Liver (tissue), 9 donors: ENCODE results near the gene MSI2. TPM values are rescaled to one million over a fixed set of nuclear protein-coding genes. Genes with fewer than 3 reads are reported as not detected.

Experiments
- DNase-seq: peaks from one replicate; pipeline ENCODE4 v3.0.0-alpha.2; 2017; ENCODE audit warnings: low spot score
- H3K27ac ChIP-seq, 2 donors: one replicate each; pipeline ENCODE4 v1.7.0; 2013; ENCODE audit warnings: inconsistent platforms in 2 of 2, low read length in 2 of 2, control low read depth in 1 of 2, low read depth in 1 of 2, mild to moderate bottlenecking in 1 of 2
- H3K27me3 ChIP-seq, 4 donors: one replicate each; pipeline versions ENCODE4 v1.6.1 to v1.7.0; 2013; ENCODE audit warnings: low read length in 3 of 4, inconsistent platforms in 1 of 4, mild to moderate bottlenecking in 1 of 4, moderate library complexity in 1 of 4; ENCODE audit not compliant: control insufficient read depth in 4 of 4, insufficient read depth in 4 of 4
- H3K36me3 ChIP-seq, 4 donors: one replicate each; pipeline versions ENCODE4 v1.6.1 to v1.7.0; 2013; ENCODE audit warnings: low read length in 3 of 4, mild to moderate bottlenecking in 3 of 4, low read depth in 1 of 4, moderate library complexity in 1 of 4; ENCODE audit not compliant: control insufficient read depth in 4 of 4, insufficient read depth in 3 of 4
- H3K4me1 ChIP-seq, 4 donors: one replicate each; pipeline versions ENCODE4 v1.6.1 to v1.7.0; 2013; ENCODE audit warnings: low read length in 3 of 4, mild to moderate bottlenecking in 3 of 4, moderate library complexity in 1 of 4; ENCODE audit not compliant: control insufficient read depth in 4 of 4, insufficient read depth in 4 of 4
- H3K4me3 ChIP-seq, 3 donors: one replicate each; pipeline versions ENCODE4 v1.6.1 to v1.7.0; 2013; ENCODE audit warnings: low read length in 3 of 3, control low read depth in 1 of 3, low read depth in 1 of 3, mild to moderate bottlenecking in 1 of 3
- H3K9ac ChIP-seq, 2 donors: one replicate each; pipeline ENCODE4 v1.7.0; 2013; ENCODE audit warnings: low read length in 2 of 2, mild to moderate bottlenecking in 2 of 2, moderate library complexity in 2 of 2, control low read depth in 1 of 2, low read depth in 1 of 2
- H3K9me3 ChIP-seq, 4 donors: one replicate each; pipeline versions ENCODE4 v1.6.1 to v1.7.0; 2013; ENCODE audit warnings: low read length in 3 of 4; ENCODE audit not compliant: control insufficient read depth in 4 of 4
- ATF3 ChIP-seq: IDR thresholded peaks from 2 replicates; pipeline ENCODE4 v1.6.1; 2016; ENCODE audit warnings: antibody characterized with exemption
- EGR1 ChIP-seq, 2 donors: IDR thresholded peaks; 2 replicates each; pipeline ENCODE4 v1.6.1; 2016 to 2018; ENCODE audit warnings: antibody characterized with exemption in 2 of 2, low read depth in 2 of 2
- FOXA1 ChIP-seq: IDR thresholded peaks from 2 replicates; pipeline ENCODE4 v1.6.1; 2016; ENCODE audit warnings: antibody characterized with exemption
- FOXA2 ChIP-seq: IDR thresholded peaks from 2 replicates; pipeline ENCODE4 v1.6.1; 2016; ENCODE audit warnings: antibody characterized with exemption
- GABPA ChIP-seq, 2 donors: IDR thresholded peaks in 1 of 2; conservative IDR thresholded peaks in 1 of 2; 2 replicates each; pipeline ENCODE4 v1.6.1; 2016; ENCODE audit warnings: antibody characterized with exemption in 2 of 2, mild to moderate bottlenecking in 1 of 2, moderate library complexity in 1 of 2
- HNF4A ChIP-seq, 2 donors: conservative IDR thresholded peaks; 2 replicates each; pipeline ENCODE4 v1.6.1; 2016; ENCODE audit warnings: antibody characterized with exemption in 2 of 2, mild to moderate bottlenecking in 2 of 2
- JUND ChIP-seq, 2 donors: IDR thresholded peaks; 2 replicates each; pipeline ENCODE4 v1.6.1; 2016; ENCODE audit warnings: antibody characterized with exemption in 2 of 2
- MAX ChIP-seq: IDR thresholded peaks from 2 replicates; pipeline ENCODE4 v1.6.1; 2016; ENCODE audit warnings: antibody characterized with exemption
- RXRA ChIP-seq, 2 donors: IDR thresholded peaks; 2 replicates each; pipeline ENCODE4 v1.6.1; 2017 to 2018; ENCODE audit warnings: antibody characterized with exemption in 2 of 2, mild to moderate bottlenecking in 1 of 2
- SP1 ChIP-seq: IDR thresholded peaks from 2 replicates; pipeline ENCODE4 v1.6.1; 2018; ENCODE audit warnings: antibody characterized with exemption, mild to moderate bottlenecking
- TAF1 ChIP-seq: conservative IDR thresholded peaks from 2 replicates; pipeline ENCODE4 v1.6.1; 2016; ENCODE audit warnings: antibody characterized with exemption, mild to moderate bottlenecking
- YY1 ChIP-seq: IDR thresholded peaks from 2 replicates; pipeline ENCODE4 v1.6.1; 2016; ENCODE audit warnings: antibody characterized with exemption, mild to moderate bottlenecking
- ZBTB33 ChIP-seq: IDR thresholded peaks from 2 replicates; pipeline ENCODE4 v1.6.1; 2016; ENCODE audit warnings: antibody characterized with exemption
- WGBS: extraction: QIAGEN DNeasy Blood & Tissue Kit; methylation state at CpG from one replicate; pipeline ENCODE4 v1.1.7; 2013; 5-methylcytosine and 5-hydroxymethylcytosine counted together
- polyA plus RNA-seq, 2 donors: library from polyadenylated mRNA; stranded (reverse) in 1 of 2; unstranded in 1 of 2; fragments of 200-250 nt in 1 of 2; fragments of >200 nt in 1 of 2; fragmentation: Nextera tagmentation in 1 of 2; extraction: Ambion mirVana in 1 of 2; gene quantifications; one replicate each; pipeline versions ENCODE4 v1.2.1 to v1.2.3, GENCODE V29; 2013 to 2015
- total RNA-seq, 2 donors: library from RNA; depleted of rRNA; stranded (reverse); fragments of >200 nt; gene quantifications; one replicate each; pipeline ENCODE4 v1.2.3, GENCODE V29; 2014
- TF ChIP-seq, protein P1 (sequence below): IDR thresholded peaks from 2 replicates; pipeline ENCODE4 v1.6.1; 2016; ENCODE audit warnings: antibody characterized with exemption, mild to moderate bottlenecking
- donor health status: healthy.
- donor health status: healthy.
- donor health status: healthy.
- donor health status: healthy.
- donor health status: healthy.

The MSI2 gene
- total and polyA plus RNA-seq, 4 donors = 5.7 to 15.6 (median 9.2) TPM

GRCh38 chr17:57588086-57588485, 331.8 kb downstream of the MSI2 start:
- no peak for DNase-seq
- no peak overlapping the region for H3K27ac ChIP-seq
- no peaks in the 10 kb centered on the region for H3K27me3 ChIP-seq
- H3K36me3 ChIP-seq = no peaks in the 10 kb centered on the region
- 92% methylated on average over 5 of the region's 5 CpGs for WGBS
- H3K4me1 ChIP-seq = no peaks in the 10 kb centered on the region
- H3K4me3 ChIP-seq = no peak overlapping the region
- no peaks in the 10 kb centered on the region for H3K9me3 ChIP-seq
- TF ChIP-seq JUND (IDR thresholded peaks at IDR 0.05) (no peak), FOXA1 (no peak), ATF3 (no peak), EGR1 (IDR thresholded peaks at IDR 0.05; ENCODE audit: low read depth in 2 of 2) (no peak), SP1 (no peak), TAF1 (no peak), ZBTB33 (no peak), RXRA (IDR thresholded peaks at IDR 0.05) (no peak), HNF4A (conservative IDR thresholded peaks at IDR 0.05) (no peak)
- TF ChIP-seq, protein P1, sequence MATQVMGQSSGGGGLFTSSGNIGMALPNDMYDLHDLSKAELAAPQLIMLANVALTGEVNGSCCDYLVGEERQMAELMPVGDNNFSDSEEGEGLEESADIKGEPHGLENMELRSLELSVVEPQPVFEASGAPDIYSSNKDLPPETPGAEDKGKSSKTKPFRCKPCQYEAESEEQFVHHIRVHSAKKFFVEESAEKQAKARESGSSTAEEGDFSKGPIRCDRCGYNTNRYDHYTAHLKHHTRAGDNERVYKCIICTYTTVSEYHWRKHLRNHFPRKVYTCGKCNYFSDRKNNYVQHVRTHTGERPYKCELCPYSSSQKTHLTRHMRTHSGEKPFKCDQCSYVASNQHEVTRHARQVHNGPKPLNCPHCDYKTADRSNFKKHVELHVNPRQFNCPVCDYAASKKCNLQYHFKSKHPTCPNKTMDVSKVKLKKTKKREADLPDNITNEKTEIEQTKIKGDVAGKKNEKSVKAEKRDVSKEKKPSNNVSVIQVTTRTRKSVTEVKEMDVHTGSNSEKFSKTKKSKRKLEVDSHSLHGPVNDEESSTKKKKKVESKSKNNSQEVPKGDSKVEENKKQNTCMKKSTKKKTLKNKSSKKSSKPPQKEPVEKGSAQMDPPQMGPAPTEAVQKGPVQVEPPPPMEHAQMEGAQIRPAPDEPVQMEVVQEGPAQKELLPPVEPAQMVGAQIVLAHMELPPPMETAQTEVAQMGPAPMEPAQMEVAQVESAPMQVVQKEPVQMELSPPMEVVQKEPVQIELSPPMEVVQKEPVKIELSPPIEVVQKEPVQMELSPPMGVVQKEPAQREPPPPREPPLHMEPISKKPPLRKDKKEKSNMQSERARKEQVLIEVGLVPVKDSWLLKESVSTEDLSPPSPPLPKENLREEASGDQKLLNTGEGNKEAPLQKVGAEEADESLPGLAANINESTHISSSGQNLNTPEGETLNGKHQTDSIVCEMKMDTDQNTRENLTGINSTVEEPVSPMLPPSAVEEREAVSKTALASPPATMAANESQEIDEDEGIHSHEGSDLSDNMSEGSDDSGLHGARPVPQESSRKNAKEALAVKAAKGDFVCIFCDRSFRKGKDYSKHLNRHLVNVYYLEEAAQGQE = no peak
- H3K9ac ChIP-seq = no peak overlapping the region

GRCh38 chr17:57589151-57590034, 333.1 kb downstream of the MSI2 start:
- Histone ChIP-seq H3K9me3 (no peaks in the 10 kb centered on the region), H3K4me1 (no peaks in the 10 kb centered on the region), H3K9ac (no peak overlapping the region), H3K36me3 (no peaks in the 10 kb centered on the region), H3K27ac (no peak overlapping the region), H3K4me3 (no peak overlapping the region), H3K27me3 (no peaks in the 10 kb centered on the region)
- 96% methylated on average over 15 of the region's 15 CpGs for WGBS
- no peak for DNase-seq
- TF ChIP-seq FOXA1 (no peak), SP1 (no peak), GABPA (IDR thresholded peaks at IDR 0.05 in 1 of 2, conservative IDR thresholded peaks at IDR 0.05 in 1 of 2) (no peak), MAX (no peak), EGR1 (IDR thresholded peaks at IDR 0.05; ENCODE audit: low read depth in 2 of 2) (no peak), YY1 (no peak), FOXA2 (no peak), TAF1 (no peak)
